Inflammatory macrophage treated with lipopolysaccharide for 4 hours (primary cell): Measurements from ENCODE around the gene MAP2.

ENCODE experiments used
- DNase-seq: peaks from one replicate; pipeline ENCODE4 v3.0.0-alpha.2; 2020

MAP2 gene

DNA sequence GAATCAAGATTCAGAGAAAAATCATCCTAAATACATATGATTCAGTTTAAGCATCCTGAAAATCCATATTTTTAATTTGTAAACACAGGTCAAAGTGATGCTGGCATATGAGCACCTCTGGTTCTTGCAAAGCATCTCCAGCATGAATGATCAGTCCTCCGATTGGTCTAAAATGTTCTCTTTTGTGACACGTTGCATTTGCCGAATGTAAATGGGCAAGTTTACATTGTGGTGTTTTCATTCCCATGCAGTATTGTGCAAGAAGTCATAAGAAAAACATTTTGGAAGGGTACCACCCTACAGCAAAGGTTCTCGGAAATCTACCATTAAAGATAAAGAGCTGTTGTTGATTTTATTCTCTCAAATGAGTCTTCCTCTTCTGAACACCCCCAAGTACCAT lies 239.8 kb downstream of the MAP2 start:
- no peak for DNase-seq

DNA sequence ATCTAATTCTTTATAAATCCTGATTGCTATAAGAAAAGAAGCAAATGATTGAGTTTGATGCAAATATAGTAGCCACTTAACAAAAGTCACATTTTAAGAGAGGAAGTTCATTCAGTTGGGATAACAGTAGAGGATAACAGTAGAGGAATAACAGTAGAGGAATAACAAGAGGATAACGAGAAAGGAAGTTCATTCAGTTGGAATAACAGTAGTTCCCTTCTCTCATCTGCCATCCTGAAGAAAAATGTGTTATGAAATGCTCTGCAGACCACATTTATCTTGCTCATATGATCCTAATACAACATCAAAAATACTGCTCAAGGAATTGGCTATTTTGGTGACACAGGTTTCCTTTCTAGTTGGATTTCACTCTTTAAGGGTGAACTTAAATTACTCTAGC lies 242.4 kb downstream of the MAP2 start:
- no peak for DNase-seq

DNA sequence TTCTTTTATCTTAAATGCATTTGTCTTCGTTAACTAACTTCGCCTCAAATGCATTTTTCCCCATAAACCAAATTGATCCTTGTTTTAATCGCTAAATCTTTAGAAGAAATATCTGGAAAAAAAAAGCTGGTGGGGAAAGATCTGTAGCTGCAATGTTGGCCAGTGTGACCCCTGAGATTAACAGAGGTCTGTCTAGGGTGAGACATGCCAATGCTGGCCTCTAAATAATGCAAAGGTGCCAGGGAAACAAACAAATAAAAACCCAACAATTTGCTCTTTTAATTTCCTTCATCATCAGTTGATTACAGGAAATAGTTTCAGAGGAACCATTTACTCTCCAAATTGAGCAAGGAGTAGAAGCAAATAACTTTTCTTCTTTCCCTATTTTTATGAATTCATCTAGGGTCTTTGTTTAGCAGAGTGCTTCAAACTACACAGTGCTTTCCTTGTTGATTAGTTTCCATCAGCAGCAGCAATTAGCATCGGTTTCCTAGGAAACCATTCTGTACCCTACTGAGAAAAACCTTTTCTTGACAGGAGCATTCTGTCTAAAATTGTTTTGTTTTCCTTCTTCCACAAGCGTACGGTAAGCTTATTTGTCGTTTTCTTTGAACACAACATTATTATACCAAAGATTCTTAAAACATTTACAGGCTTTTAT lies 247.3 kb downstream of the MAP2 start:
- DNase-seq: no peak

DNA sequence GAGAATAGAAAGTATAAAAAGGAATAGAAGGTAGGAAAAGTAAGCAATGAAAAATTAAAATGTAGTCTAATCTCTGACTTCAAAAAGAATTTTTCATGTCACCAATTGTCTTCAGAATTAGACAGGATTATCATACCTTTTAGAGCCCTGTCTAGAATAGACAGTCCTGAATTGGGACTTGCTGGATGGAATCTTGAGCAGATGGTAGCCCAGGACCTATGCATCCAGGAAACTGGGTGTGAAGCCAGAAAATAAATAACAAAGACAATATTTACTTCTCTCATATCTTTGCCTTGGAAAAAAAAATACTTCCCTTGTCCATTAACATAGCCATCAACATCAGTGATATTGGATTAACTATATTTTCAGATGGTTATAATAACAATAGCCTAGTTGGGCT lies 250.0 kb downstream of the MAP2 start:
- no peak for DNase-seq

DNA sequence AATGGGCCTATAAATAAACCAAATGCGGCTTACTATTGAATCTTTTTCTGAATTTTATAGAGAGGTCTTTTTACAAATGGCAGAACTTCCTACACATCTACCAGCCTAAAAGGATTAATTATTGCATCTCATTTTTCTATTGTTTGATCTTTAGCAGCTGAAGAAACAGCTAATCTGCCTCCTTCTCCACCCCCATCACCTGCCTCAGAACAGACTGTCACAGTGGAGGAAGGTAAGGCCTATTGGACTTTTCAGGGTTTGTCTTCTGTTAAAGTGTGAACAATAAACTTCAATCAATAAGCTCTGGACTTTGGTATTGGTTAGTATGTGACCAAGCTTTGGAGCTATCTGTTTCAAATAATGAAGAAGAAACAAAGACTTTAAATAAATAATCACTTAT lies 256.7 kb downstream of the MAP2 start:
- no peak for DNase-seq

DNA sequence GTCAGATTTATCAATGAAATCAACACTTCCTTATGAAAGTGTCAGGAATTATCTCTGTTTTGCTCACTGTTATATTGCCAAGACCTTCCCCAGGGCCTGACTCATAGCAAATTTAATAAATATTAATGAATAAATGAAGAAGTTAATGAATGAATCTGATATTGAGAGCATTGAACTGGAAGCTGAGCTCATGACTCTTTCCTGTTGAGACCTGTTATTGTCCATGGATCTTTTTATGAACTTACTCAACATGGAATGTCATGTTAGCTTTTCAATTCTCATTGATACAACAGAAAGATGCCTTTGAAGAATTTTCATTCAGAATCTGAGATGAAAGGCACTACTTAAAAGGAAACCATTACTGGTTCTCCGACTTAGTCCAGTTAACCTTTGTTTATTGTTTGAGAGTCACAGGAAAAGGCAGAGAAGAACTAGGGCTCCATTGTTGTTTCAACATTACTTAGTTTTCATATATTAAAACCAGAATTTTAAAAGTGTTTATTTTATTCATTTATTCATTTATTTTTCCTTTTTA lies 257.4 kb downstream of the MAP2 start:
- DNase-seq: no peak

DNA sequence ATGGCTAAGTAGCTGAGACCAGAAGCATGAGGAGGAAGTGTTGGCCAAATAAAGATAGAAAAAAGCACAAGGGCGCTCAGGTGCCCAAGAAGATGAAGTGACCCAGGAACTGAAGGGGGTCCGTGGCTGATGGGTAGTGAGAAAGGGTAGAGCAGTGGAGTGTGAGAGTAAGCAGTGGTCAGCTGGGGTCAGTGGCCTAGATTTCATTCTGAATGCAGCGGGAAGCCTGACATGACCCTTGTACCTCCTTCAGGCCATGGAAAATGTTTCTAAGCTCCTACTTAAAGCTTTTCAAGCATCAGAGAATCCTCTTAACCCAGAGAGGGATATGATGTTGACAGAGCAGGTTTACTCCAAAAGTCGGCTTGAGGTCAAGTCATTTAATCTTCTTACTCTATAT lies 258.8 kb downstream of the MAP2 start:
- DNase-seq: no peak

DNA sequence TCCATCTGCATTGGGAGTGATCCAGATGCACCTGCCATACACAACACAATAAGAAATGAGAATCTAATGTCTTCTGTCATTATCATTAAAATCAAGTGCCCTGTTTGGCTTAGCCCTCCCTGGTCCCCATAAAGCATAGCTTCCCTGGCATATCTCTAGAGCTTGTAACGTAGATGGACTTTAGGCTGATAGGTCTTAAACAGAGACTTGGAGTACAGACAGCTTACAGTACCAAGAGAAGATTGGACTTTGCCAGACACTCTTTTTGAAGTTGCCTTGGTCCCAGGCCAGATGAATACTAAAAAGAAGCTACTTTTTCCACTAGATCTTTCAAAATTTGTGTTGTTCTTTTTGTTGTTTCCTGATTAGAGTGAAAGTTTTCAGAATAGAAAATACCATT lies 261.5 kb downstream of the MAP2 start:
- no peak for DNase-seq

DNA sequence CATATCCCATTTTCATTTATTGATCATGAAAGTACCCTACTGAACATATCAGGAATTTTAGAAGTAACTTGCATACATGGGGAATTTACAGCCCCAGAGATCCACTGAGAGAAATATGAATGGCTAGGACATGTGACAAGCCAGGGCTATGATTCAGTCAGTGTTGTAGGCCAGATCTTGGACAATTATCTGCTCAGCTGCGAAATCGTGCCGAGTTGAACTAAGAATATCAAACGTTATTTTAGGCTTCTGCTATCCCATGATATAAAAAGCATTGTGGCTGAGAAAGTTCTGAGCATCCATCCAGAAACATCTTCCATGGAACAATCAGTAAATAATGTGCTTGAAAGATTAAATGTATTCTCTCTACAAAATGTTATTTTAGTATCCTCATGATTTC lies 262.1 kb downstream of the MAP2 start:
- no peak for DNase-seq

DNA sequence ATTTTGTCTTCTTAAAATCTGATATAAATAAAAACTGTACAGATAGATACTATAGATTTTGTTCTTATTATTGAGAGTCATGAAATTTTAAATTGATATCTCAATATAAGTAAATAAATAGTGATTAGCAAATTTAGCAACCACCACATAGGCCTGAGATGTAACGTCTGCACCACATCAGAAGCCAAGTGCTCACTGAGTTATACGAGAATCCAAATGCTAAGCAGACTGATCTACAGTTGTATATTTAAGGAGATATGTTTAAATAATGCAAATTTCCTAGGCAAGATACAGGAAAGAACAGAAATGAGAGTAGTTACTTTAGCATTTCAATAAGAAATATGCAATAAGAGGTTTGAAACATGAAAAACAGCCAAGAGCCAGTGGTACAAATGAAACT lies 262.6 kb downstream of the MAP2 start:
- DNase-seq: no peak

DNA sequence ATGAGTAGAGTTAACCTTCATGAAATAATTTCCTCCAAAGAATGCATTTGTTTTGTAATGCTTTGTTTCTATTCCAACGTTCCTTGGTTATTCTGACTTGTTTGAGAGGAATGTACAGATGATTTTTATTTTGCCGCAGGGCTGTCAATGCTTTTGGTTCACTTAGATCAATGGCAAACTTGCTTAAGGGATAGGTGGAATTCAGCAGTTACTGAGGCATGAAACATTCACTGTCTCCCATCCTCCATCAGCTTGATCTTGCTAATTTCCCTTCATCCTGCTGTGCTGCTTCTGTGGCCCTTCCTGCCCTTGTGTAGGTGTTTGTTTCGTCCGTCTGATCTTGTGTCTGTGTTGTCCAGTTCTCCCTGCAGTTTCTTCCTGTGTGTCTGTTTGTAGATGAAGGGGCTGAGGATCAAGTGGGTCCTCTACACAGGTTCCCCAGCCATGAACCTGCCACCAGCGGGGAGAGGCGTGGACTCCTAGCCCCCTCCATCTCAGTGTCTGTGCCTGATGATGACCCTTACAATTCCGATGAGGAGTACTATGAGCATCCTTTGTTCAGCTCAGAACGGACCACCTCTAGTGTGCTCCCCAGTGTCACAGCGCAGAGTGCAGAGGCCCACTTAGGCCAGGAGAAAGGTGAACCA lies 263.6 kb downstream of the MAP2 start:
- DNase-seq: no peak

DNA sequence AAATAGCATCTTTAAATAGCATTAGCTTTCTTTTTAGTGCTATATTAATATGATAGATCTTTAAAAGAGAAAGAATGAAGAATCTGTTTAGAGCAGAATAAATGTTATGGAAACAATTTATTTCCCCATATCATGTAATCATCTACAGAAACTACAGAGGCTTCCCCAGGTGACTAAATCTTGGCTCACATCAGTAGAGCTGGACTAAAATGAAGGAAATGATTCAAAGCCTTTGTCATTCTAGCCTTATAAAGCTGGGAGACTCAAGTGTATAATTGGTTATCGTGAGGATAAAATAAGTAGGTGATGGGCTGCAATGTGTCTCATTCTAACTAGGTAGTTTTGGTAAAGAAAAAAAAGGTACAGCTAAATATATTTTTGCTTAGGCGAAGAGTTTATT lies 264.5 kb downstream of the MAP2 start:
- DNase-seq: no peak

DNA sequence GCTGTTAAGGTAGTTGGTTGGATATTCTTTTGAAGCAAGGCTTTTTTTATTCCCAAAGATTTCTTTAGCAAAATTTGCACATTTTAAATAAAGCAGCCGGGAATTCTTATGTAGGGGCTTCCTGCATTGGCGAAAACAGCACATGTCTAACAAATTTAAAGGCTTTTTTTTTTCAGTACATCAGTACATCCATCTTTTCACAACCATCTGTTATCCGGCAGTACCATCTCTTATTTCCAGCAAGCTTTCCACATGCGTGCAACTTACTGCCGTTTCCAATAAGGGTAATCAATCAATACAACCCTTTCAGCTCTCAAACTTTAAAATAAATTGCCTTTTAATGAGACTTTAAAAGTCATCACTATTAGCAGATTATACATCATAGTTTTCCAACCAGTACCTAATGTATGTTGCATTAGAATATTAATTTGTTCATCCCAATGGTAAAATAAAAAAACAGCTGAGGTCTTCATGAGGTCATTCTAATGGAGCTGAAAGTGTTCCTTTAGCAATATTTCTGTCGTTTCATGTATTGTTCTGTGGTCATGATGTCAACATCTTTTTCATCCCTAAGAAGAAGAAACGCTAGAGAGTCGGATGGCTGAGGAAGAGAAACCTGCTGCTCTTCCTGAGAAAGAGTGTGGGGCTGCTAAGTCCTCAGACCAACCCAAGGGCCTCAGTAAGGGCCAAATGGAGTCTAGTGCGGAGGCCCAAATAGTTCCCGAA lies 266.3 kb downstream of the MAP2 start:
- no peak for DNase-seq

DNA sequence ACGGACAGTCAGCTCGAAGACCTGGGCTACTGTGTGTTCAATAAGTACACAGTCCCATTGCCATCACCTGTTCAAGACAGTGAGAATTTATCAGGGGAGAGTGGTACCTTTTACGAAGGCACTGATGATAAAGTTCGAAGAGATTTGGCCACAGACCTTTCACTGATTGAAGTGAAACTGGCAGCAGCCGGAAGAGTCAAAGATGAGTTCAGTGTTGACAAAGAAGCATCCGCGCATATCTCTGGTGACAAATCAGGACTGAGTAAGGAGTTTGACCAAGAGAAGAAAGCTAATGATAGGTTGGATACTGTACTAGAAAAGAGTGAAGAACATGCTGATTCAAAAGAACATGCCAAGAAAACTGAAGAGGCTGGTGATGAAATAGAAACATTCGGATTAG lies 270.9 kb downstream of the MAP2 start:
- no peak for DNase-seq

DNA sequence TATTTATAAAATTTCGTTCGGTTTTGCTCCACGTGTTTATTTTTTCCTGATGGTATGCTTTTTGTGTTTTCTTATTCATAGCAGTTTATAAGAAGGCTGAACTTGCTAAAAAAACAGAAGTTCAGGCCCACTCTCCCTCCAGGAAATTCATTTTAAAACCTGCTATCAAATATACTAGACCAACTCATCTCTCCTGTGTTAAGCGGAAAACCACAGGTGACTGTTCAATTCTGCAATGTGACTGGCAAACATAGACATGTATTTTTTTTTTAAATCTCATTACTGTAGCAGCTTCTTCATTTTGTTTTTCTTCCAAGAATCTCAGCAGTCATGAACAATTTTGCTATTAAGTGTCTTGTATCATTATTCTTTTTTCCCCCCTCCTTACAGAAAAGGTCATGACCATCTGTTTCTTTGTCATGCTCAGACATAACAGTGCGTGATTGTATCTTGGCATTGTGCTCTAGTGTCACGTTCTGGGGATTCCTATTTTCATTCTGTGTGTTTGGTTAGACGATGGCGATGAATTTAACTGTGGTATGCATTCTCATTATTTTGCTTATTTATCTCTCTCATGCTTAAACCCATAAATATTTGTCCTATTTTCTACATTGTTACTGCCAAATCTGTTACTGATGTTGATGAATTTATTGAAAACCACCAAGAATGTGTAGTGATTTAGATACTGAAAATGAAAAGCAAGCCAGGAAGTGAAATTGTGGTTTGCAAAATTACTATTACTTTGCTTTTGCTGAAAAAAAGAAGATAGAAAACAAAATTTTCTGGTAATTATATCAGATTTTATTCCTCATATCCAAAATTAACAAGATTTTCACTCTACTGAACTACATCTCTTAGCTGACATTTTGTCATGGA lies 273.2 kb downstream of the MAP2 start:
- DNase-seq: no peak

DNA sequence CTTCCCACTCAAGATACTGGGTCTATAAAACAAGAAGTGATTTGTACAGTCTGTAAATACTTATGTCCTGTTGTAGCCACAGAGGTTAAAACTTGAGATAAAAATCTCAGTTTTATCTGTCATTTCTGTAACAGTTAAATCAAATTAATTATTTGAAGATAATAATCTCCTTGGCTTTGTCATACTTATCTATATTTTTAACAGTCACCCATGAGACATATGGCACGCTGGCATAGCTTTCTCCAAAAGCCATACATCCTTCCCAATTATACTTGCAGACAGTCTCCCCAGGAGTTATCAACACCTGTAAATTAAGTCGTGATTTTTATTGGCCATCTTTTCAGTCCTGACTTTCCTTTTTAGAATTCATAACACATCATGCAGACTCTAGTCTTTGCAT lies 278.9 kb downstream of the MAP2 start:
- DNase-seq: no peak

DNA sequence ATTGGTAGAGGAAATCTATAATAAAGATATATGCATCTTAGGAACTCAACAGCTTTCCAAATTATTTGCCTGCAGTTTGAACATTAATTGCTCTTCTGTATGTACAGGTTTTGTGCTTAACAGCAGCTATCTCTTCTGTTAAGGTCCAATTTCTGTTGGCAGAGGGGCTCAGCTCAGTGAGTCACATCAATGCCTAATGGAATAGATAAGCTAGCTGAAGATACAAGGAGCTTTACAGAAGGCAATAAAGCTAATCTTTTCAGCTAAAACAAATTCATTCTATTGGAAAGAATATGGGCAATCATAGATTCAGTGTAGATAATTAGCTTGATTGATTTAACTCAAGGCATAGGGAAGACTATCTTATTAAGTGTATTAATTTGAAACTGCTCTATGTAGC lies 289.4 kb downstream of the MAP2 start:
- DNase-seq: no peak

DNA sequence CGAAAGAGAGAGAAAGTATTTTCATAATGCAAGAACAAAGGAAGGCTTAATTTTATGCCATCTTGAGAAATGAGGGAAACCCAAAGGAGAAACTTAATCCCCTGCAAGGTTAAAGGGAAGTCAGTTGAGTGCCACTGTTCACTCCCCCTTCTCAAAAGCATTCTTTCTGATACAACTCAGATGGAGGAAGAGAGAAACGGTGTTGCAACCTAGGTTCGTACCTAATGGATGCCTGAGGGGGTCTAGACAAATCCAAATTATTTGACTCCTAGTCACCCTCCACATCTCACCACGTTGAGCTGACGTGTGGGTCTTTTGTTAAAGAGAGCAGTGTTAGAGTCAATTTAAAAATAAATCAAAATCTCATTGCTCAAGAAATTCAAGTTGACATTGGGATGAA lies 295.2 kb downstream of the MAP2 start:
- DNase-seq: no peak

DNA sequence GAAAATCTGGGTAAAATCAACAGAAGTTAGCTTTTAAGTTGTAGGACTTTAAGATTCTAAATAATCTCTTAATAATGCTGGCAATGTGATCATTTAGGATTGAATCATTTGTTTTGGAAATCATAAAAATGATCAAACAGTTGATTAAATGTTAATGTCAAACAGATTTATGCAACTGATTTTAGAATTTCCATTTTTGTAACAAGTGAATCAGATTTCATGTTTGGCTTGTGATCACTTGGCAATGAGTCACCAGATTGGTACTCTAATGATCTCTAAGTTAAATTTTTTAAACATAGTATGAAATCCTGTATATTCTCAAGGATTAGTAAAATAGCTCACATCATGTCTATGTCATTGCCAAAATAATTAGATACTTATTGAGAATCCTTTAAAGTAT lies 297.6 kb downstream of the MAP2 start:
- no peak for DNase-seq

DNA sequence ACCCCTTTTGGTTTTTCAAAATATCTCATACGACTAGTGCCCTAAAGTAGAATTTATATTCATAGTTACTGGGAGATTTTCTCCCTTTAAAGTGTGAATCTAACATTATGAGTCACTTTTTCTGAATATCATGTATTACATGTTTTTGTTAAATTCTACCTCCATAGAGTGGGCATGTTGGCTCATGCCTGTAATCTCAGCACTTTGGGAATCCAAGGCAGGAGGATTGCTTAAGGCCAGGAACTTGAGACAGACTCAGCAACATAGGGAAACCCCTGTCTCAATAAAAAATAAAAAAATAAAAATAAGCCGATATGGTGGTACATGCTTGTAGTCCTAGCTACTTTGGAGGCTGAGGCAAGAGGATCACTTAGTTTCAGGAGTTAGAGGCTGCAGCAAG lies 302.5 kb downstream of the MAP2 start:
- no peak for DNase-seq

DNA sequence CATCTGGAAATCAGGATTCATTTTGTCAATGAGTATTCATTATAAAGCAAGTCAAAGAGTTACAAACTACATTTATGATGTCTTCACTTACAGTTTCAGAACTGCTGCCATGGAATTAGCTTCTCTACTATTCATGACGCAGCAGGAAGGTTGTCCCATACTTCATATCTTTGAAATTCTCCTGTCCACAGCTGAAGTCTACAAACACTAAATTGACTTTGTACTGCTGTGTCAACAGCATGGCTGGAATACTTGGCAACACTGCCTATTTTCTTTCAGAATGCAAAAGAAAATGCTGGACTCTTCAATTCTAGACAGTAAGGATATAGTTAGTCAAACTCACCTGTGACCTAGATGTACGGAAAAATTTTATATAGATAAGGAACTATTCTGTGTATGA lies 303.2 kb downstream of the MAP2 start:
- no peak for DNase-seq

DNA sequence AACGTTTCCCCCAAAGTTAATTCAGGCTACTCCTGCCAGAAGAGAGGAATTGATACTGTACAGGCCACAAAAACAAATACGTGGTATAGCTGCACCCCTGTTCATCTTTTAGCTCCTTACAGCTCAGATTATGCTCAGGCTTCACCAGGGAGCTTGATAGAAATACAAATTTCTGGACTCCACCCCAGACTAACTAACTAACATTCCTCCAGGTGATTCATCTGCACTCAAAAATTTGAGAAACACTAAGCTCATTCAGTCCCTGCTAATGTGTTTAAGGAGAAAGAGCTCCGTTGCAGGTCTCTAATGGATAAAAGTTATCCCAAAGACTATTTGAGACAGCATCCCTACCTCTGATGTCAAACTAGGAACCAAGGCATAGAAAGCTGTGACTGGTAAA lies 311.0 kb downstream of the MAP2 start:
- no peak for DNase-seq

DNA sequence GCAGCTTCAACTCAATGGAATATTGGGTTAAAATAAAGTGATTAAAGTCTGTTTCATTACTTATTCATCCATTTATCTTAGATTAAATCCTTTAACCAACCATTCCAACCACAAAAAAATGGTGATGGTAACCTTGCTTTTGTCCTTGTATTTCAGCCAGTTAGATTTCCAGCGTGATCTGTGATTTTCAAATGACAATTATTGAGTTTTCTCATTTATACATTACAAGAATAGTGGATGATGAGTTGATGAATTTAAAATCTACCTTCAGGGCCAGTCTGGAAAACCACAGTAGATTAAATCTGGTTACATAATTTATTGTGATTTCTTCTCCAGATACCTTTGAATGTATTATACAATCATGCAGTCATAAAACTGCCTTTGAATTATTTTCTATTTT lies 318.1 kb downstream of the MAP2 start:
- DNase-seq: no peak
